GM10248 (cell line): Measurements from ENCODE around the gene LRRTM4.
"Not testable (repeated sequence)": the region's sequence is repeated elsewhere in the genome, so short reads cannot be mapped to it uniquely, and the experiment has no call there.

Source experiments
- CTCF ChIA-PET: fragments of 300-600 bp; sonication (Branson Sonifier 250); formaldehyde crosslinking; extraction: SDS; loops from one replicate; lab custom pipeline; 2021; ENCODE audit warnings: antibody characterized with exemption; lab: Yijun Ruan, JAX
- POLR2A ChIA-PET: fragments of 350-650 bp; sonication (Branson Sonifier 250); formaldehyde crosslinking; extraction: SDS; loops from one replicate; lab custom pipeline; 2020; ENCODE audit warnings: antibody characterized with exemption; lab: Yijun Ruan, JAX
- DNase-seq: peaks from one replicate; pipeline ENCODE4 v3.0.0; 2012; ENCODE audit errors: extremely low spot score
- TF ChIP-seq, protein P1 (sequence below): IDR thresholded peaks from 2 replicates; pipeline ENCODE4 v1.5.1; 2012; ENCODE audit warnings: mild to moderate bottlenecking, low read depth; ENCODE audit errors: extremely low read depth, missing control alignments, control extremely low read depth

The LRRTM4 gene

DNA sequence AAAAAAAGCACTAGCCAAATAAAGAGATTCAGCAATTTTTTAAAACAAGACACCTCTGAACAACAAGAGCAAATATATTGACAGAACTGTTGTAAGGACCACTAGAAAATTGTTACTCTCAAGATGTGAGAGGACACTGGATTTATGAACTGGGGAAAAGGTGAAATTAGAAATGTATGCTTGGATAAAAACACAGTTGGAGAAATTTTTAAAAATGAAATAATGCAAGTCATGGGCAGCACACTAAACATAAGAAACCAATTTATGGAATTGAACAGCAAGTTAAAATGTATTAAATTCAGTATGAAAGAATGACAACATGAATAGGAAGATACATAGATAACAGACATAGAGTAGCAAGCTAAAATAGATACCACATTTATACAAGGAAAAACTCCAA, 377.4 kb downstream of the LRRTM4 start:
- TF ChIP-seq, protein P1, sequence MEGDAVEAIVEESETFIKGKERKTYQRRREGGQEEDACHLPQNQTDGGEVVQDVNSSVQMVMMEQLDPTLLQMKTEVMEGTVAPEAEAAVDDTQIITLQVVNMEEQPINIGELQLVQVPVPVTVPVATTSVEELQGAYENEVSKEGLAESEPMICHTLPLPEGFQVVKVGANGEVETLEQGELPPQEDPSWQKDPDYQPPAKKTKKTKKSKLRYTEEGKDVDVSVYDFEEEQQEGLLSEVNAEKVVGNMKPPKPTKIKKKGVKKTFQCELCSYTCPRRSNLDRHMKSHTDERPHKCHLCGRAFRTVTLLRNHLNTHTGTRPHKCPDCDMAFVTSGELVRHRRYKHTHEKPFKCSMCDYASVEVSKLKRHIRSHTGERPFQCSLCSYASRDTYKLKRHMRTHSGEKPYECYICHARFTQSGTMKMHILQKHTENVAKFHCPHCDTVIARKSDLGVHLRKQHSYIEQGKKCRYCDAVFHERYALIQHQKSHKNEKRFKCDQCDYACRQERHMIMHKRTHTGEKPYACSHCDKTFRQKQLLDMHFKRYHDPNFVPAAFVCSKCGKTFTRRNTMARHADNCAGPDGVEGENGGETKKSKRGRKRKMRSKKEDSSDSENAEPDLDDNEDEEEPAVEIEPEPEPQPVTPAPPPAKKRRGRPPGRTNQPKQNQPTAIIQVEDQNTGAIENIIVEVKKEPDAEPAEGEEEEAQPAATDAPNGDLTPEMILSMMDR, result no peak
- POLR2A ChIA-PET, result no interaction called here
- CTCF ChIA-PET, result interaction anchor here (1.0 to 1.2 kb wide), 3 partner anchors 9 to 25 kb away, joined by 3 read pairs; no protein-coding TSS in a partner anchor
- no peak for DNase-seq

DNA sequence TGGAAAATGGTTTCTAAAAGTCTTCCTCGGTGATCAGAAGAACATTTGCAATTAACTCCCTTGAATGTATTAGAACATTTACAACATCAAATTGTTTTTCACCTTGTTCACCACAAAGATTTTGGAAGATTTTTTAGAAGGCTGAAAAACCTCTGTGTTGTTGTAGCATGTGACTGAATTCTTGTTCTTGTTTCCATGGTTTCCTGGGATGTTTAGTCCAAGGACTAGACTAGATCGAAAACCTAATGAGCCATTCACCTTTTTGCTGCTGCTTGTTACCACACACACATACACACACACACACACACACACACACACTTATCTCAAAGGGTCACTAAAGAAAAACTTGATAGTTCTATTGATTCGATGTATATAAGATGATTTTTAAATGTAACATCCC, 380.0 kb downstream of the LRRTM4 start:
- ChIA-PET CTCF (no interaction called here), POLR2A (no interaction called here)
- DNase-seq, result no peak
- TF ChIP-seq, protein P1, result no peak

DNA sequence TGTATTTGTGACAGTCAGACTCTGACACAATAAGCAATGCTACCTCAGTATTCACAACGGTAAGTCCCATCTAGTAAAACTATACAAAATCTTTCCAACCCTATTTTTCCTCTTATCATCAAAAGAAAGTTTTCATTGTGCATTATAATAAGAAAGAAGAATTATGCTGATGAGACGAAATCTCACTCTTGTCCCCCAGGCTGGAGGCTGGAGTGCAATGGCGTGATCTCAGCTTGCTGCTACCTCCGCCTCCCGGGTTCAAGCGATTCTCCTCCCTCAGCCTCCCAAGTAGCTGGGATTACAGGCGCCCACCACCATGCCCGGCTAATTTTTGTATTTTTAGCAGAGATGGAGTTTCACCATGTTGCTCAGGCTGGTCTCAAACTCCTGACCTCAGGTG, 393.7 kb downstream of the LRRTM4 start:
- CTCF ChIA-PET, DNase-seq, POLR2A ChIA-PET: not testable (repeated sequence)

DNA sequence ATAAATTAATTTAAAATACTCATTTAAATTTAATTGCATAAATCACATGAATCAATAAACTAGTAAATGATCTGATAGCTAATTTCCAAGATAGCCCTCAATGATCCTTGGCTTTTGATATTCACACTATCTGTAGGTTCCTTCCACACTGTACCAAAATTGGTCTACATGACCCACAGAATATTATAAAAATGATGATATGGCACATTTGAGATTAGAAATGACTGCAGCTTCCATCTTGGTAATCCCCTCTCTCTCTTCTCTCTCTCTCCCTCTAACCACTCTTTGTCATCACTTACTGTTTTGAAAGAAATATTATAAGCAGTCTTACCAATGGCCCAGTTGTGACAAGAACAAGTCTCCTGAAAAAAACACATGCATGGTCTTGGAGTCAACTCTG, 394.8 kb downstream of the LRRTM4 start:
- ChIA-PET CTCF (interaction anchor here (1.2 kb wide), 1 partner anchor 17 kb away, joined by 3 read pairs; no protein-coding TSS in a partner anchor), POLR2A (no interaction called here)
- no peak for DNase-seq
- TF ChIP-seq, protein P1, result no peak

DNA sequence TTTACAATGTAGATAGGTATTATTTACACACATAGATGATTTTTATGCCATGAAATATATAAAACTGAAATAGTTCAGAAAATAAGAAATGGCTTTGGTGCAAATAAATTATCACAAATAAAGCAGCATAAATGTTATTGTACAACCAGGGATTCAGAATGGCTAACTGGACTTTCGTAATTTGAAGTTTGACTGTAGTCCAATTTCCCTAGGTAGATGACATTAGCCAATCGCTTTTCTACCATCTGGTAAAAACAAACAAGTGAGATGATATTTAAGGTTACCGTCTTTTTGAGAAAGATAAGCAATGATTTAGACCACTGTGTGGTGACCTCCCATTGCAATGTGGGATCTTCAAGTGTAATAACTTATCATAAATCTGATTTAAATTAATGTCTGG, 400.7 kb downstream of the LRRTM4 start:
- ChIA-PET CTCF (no interaction called here), POLR2A (no interaction called here)
- no peak for DNase-seq
- TF ChIP-seq, protein P1, result no peak

DNA sequence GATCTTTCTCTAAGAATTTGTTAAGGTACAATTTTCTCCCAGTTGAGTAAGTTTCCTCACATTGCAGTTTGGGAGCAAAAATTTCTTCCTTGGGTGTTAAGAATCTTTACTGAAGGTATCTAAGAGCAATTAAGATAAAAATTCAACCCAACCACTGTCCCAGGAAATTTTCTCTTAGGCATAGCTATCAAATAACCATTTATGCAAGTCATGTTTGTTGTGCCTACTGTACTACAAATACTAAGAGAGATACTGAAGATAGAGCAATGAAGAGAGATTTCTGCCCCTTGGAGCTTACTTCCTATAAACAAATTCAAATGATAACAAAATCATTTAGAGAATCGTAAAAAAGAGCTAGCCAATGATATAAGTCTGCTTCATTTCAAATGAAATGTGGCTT, 402.8 kb downstream of the LRRTM4 start:
- TF ChIP-seq, protein P1, result no peak
- ChIA-PET CTCF (no interaction called here), POLR2A (no interaction called here)
- DNase-seq, result no peak

DNA sequence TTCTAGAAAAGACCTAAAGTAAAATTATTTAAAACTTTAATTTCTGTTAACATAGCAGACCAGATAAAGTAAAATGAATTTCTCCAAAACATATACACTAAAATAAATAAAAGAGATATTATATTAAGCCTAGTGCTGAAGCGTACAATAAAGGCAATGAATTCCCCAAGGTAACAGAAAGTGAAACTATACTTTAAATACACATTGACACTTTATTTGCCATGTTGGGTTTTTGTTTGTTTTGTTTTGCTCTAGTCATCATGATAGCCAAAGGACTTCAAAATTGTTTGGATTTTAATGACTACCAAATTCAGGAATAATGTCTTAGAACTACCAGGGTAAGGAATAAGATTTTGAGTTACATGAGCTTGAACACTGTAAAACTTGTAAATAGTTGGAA, 413.3 kb downstream of the LRRTM4 start:
- ChIA-PET POLR2A (no interaction called here), CTCF (no interaction called here)
- TF ChIP-seq, protein P1, result no peak
- no peak for DNase-seq
